HG02973 (cell line): ENCODE measurements around the gene ADCY4.

Experiments used
- ATAC-seq: cut with Tn5 transposase; IDR thresholded peaks from one replicate; pipeline ENCODE4 v1.9.1; 2021; ENCODE audit warnings: moderate library complexity; ENCODE audit not compliant: unreplicated experiment

ADCY4 gene

DNA sequence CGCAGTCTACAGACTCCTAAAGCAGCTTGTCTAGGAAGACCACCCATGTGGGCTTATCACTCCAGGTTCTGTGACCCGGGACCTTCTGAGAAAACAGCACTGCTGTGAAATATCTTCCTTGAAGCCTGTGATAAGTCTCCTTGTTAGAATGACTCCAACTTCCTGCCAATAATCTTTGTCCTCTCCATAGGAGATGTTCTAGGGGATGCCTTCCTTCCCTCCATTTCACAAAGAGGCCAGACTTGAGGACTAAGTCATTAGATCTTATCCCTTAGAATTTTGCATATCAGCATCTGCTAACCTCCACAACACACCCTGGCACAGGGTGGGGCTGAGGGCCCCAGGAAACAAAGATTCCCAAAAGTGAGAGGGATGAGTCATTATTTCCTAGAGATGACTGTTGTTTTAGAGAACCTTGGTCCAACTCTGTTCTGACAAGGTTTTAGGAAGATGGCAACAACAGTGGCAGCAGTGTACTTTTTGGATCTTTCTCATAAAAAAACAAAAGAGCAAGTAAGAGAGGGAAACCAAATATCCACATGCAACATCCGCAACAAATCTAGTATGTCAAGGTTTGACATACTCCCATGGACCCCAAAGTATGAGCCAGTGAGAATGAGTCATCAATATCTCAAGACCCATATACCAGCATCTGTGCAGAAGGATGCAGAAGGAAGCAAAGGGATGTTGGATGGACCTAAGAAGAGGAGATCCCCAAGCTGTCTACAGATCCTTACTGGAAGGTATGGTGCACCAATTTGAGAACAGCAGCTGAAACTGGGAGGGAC lies 17.5 kb downstream of the ADCY4 start:
- no peak for ATAC-seq

GRCh38 chr14:24316597-24316950 lies 18.3 kb downstream of the ADCY4 start:
- ATAC-seq: no peak

GRCh38 chr14:24315807-24316596 lies 18.9 kb downstream of the ADCY4 start:
- ATAC-seq: no peak

DNA sequence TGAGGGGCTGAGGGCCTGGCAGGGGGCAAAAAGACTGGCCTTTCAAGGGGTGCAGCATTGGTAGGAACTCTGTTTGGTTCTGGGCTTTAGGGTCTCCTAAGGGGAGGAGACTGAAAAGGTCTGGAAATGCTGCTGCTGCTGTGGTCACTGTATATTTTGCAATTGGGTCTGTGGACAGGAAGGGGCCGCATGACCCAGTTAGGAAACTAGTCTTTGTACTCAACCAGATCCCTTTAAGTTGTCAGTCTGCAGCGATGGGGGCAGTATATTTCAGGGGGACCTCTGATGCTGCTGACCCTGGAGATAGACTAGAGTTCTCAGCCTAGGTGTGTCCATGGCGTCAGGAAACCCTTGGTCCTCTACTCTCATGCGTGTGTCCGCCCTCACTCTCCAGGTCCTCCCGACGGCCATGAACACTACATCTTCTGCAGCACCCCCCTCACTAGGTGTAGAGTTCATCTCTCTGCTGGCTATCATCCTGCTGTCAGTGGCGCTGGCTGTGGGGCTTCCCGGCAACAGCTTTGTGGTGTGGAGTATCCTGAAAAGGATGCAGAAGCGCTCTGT lies 19.5 kb downstream of the ADCY4 start:
- ATAC-seq: no peak

DNA sequence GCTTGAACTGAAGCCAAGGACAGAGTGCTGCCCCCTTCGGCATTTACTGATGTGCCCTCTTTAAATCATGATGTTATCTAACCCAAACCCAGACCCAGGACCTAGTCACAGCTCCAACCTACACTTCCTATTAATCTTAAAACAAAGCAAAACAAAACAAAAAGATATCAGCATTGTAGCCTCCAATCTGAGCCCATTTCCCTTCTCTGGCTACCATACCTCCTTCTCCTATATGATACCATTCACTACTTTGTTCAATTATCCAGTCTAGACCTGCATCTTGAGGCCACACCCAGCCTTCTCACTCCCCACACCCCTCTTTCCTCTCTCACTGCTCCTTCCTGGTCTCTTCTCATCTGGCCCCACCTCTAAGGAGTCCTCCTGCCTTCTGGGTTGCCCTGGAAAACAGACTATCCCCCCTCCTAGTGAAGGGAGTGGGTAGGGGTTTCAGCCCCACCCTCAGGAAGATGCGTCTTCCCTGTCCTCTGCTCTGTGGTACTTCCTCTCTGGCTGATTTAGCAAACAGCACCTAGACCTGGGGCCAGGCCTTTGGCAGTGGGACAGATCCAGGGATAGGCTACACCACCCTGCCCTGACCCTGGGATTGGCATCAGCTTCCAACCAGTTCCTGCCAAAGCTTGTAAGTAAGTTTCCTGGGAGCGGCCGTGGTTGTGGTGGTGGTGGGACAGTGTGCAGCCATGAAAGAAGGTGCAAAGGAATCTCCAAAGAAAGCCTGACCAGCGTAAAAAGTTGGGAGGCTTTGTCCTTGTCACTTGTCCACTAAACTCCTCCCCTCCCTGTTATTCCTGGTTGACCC lies 20.3 kb downstream of the ADCY4 start:
- ATAC-seq: no peak

DNA sequence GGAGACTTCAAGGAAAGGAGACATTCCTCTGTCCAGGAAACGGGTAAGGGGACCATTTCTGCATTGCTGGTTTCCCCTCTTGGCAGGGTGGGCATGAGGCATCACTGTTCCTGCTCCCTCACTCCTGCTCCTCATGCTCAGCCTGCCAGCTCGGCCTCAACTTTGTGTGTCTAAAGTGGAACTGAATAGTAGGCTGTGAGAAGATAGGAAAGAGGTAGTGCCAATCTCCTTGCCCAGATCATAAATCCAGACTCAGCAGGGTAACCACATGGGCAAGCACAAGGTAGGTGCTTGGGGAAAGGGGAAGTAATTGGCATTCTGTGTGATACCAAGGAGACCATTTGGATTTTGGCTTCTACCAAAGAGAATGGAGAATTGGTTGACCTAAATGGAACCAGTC lies 21.0 kb downstream of the ADCY4 start:
- ATAC-seq: no peak

DNA sequence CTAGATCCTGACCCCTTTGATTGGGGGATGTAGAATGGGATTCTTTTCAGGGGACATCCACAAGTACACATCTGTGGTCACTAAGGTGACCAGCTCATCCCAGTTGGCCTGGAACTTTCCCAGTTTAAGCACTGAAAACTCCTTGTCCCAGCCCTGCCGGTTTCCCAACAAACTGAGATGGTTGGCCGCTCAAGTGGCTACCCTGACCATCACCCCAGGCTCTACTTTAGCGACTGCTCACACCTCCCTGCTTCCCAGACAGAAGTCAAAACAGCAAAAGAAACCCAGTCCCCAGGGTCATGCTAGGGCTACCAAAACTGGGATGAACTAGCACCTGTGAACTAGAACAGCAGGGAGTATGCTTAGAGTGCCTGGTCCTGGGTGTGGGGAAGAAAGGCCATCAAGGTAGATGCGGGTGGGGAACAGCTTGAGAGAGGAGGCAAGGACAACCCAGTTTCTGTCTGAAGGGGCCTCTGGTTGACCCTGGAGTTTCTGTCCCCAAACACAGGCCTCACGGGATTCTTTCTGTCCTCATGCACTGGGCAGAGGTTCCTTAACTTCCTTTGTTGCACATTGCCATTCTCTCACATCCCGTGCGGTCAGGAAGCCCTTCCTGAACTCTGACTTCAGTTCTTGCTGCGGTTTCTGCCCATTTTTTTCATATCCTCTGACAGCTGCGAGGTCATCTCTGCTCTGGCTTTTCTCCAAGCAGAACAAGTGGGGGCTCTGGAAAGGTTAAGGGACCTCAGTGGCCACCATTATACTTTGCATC lies 21.9 kb downstream of the ADCY4 start:
- ATAC-seq: no peak

DNA sequence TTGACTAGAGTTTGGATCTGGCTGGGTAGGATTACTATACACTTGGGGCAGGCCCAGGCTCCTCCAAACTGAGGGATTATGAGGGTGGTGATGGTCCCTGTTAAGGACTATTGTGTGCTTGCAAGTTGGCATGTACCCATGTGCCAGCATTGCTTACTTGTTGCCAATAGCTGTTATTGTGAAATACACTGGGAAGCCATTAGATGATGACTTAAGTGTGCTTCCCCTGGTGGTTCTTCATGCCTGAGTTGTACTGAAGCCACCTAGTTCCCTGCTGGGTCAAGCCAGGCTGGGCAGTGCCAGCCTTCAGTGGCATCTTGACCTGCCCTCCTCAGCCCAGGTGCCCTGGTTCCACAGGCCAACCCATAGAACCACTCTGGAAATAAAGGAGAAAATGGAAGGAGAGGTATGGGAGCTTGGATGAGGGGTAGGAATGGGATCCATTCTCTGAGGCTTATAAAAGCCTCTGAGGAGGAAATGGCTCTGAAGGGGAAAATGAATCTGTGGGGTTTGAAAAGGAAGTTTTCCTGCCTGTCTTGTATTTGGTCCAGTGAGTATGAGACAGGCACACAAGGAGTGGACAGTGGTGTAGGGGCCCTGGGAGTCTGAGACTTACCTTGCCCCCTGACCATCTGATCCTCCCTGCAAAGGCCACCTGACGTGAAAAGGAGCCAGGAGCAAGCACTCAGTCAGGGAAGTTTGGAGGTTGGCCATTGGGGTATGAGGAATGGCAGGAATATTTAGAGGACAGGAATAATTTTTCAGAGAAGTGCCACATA lies 22.8 kb downstream of the ADCY4 start:
- ATAC-seq: no peak

- ATAC-seq: peak; percentile 58
These were observed 23.9 kb downstream of the ADCY4 start, which contains the start of gene LTB4R for GRCh38 chr14:24310646-24311604. Gene LTB4R (plus strand): TSS chr14:24311502. CDS start chr14:24315652, 4,150 bp downstream.

DNA sequence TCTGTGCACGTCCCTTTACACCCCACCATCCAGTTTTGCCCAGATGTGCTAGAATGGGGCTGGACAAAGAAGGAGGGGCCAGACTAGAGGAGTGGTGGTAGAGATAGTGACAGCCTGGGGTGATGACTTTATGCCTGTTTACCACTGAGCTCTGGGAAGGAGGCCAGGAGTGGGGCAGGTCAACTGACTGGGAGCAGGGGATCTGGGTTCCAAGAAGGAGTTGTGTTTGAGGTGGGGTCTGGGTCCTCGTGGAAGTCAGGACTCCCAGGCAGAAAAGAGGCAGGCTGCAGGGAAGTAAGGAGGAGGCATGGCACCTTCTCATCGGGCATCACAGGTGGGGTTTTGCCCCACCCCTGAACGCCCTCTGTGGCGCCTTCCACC lies 24.6 kb downstream of the ADCY4 start:
- no peak for ATAC-seq

DNA sequence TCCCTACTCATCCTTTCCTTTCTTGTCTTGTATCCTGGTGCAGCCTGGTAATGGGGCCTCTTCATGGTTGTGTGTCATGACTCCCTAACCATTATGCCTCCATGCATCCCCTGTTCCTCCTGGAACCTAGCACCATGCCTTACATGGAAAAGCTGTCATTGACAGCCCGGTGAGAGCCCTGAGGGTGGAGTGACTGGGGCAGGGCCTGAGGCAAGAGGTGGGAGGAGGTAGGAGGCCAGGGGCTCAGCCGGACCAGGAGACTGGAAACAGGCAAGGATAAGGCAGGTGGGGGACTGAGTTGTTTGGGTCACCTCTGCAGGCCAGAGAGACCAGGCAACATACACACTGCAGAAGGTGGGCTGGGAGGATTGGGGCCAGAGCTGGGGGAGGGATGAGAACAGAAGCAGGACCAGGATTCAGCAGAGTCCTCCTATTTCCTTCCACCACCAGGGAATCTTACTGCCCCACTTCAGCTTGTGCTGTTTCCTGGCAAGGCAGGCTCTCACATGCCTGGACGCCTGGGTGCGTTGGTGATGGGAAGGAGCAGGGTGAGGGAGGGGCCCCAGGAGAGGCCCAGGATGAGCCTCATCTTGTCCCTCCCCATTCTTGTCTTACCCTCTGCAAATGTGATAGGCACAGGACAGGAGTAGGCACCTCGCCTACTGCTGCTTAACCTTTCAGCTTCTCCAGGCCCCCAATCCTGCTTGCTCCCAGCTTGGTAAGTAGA lies 25.2 kb downstream of the ADCY4 start, which contains the start of gene LTB4R2:
Gene LTB4R2, plus strand, starts transcription at position 603 of the 727 bp plus-strand sequence. CDS start 525 bp downstream, outside the sequence.
- ATAC-seq: no peak

- ATAC-seq: no peak
These were observed 26.3 kb downstream of the ADCY4 start for GRCh38 chr14:24308342-24309124.

- no peak for ATAC-seq
These were observed 27.1 kb downstream of the ADCY4 start, which contains the start of gene CIDEB for GRCh38 chr14:24307575-24308341. Gene CIDEB (minus strand): TSS chr14:24307977. CDS start chr14:24307858, 119 bp downstream.

DNA sequence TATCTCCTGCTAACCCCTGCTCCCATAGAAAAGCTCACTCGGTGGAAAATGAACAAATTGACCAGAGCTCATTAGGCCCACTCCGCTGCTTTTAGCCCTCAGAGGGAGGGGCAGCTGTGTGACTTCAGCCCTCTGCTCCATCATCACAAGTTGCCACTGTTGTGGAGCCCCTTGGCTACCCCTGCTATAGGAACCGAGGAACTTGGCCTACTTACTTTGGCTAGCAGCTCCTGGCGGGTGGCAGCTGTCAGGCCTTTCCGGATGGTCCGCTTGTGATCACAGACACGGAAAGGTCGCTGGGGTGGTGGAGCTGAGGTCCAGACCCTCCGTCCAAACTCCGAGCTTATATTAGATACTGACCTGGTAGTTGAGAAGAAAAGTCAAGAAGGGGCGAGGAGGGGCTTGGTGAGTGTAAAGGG lies 27.7 kb downstream of the ADCY4 start:
- no peak for ATAC-seq

DNA sequence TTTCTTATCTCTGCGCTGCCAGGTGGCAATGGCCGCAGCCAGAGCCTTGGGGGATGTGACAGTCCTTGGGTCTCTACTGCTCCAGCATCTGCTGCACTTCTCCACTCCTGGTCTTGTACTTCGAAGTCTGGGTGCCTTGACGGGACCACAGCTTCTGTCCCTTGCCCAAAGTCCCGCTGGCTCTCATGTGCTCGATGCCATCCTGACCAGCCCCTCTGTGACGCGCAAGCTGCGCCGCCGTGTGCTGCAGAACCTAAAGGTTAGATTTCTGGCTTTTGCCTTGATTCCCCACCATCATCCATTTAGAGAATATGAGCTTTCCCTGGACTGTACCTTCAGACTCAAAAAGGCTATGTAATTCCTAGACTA lies 30.9 kb downstream of the ADCY4 start:
- ATAC-seq: no peak
